Rectal smooth muscle tissue (tissue), 1 donor: ENCODE data around the gene CLMP.
"Not testable (repeated sequence)": the region's sequence is repeated elsewhere in the genome, so short reads cannot be mapped to it uniquely, and the experiment has no call there.

Source experiments
- H3K27ac ChIP-seq: one replicate; pipeline ENCODE4 v1.7.0; 2013; ENCODE audit warnings: low read depth, low read length, inconsistent platforms
- H3K27me3 ChIP-seq: one replicate; pipeline ENCODE4 v1.7.0; 2013; ENCODE audit warnings: low read length; ENCODE audit not compliant: control insufficient read depth, insufficient read depth
- H3K36me3 ChIP-seq: one replicate; pipeline ENCODE4 v1.7.0; 2013; ENCODE audit warnings: low read length; ENCODE audit not compliant: control insufficient read depth, insufficient read depth
- H3K4me1 ChIP-seq: one replicate; pipeline ENCODE4 v1.7.0; 2013; ENCODE audit warnings: low read length; ENCODE audit not compliant: control insufficient read depth, insufficient read depth
- H3K4me3 ChIP-seq: one replicate; pipeline ENCODE4 v1.7.0; 2013; ENCODE audit warnings: low read length
- H3K9ac ChIP-seq: one replicate; pipeline ENCODE4 v1.7.0; 2013; ENCODE audit warnings: low read length

The CLMP gene

DNA sequence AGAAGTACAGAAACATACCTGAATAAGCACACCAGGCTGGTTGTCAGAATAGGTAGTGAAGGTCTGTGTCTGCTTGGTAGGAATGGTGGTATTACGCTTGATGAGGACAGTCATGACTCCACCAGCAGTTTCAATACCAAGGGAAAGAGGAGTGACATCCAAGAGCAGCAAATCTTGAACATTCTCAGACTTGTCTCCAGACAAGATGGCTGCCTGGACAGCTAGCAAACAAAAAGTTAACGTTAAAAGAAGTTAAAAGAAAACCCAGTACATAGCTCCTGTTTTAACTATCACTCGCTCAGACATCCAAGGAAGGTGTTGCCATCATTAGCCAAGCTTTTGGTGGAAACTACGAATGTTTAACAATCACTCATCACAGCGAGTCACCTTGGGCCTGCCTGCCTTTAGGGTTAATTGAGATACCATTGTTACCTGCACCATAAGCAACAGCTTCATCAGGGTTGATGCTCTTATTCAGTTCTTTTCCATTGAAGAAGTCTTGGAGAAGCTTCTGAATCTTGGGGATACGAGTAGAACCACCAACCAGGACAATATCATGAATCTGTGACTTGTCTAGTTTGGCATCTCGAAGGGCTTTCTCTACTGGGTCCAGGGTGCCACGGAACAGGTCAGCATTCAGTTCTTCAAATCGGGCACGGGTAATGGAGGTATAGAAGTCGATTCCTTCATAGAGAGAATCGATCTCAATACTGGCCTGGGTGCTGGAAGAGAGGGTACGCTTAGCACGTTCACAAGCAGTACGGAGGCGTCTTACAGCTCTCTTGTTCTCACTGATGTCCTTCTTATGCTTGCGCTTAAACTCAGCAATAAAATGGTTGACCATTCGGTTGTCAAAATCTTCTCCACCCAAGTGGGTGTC, 135.8 kb downstream of the CLMP start:
- H3K9ac ChIP-seq, H3K27ac ChIP-seq, H3K27me3 ChIP-seq: not testable (repeated sequence)
- peak overlapping the region; percentile 95 for H3K4me3 ChIP-seq
- peaks cover 30% of the 10 kb centered on the region for H3K4me1 ChIP-seq
- H3K36me3 ChIP-seq = peaks cover 50% of the 10 kb centered on the region

DNA sequence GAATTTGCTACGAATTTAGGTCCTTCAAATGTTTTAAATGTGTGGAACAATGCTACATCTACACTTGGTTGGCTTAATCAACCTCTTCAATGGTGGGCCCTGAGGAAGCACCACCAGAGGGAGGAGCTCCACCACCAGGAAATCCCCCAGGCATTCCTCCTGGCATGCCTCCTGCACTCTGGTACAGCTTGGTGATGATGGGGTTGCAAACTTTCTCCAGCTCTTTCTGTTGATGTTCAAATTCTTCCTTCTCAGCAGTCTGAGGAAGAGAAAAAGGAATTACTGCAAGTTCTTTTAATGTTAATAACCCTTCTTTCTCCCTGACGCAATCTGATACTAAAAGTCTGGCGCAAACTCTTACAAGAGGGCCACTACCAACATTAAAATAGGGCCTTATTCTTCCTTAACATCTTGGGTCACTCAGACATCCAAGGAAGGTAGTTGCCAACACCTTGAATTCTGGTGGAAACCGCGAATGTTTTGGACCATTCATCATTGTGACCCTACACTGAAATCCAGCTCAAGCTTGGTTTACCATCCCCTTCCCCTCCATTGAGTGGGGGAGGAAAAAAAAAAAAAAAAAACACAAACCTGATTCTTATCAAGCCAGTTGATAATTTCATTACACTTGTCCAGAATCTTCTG, 137.3 kb downstream of the CLMP start:
- Histone ChIP-seq H3K36me3 (peaks cover 52% of the 10 kb centered on the region), H3K27me3 (no peaks in the 10 kb centered on the region), H3K27ac (no peak overlapping the region), H3K4me1 (peaks cover 18% of the 10 kb centered on the region), H3K9ac (no peak overlapping the region), H3K4me3 (no peak overlapping the region)

DNA sequence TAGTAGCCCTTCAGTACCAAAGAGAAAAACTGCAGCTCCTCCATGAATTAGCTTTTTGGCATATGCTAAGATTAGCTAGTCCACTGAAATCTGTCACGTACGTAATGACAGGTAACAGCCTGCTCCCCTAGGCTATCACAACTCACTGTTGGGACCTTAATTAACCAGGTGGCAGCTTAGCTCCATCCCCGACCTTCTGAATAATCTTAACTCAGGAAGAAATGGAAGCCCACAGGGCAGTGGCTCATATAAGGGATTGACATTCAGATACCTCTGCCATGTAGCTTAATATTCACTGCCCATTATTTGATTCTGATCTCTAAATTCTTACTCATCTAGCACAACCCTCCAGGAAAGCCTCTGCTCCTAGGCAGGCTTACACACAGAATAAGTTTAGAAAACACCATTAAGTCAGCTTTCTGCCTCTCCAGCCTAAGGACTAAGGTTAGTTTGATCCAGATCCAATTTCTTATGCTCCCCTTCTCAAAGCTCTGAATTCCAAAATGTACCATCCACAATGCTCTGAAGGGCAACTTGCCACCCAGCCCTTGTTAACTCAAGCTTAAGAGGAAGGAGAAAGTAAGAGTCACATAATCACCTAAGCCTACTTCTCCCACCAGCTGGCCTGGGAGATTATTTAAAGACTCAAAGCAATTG, 138.1 kb downstream of the CLMP start:
- Histone ChIP-seq H3K4me1 (peaks cover 18% of the 10 kb centered on the region), H3K9ac (no peak overlapping the region), H3K27ac (no peak overlapping the region), H3K4me3 (no peak overlapping the region), H3K36me3 (peaks cover 52% of the 10 kb centered on the region), H3K27me3 (no peaks in the 10 kb centered on the region)

- peaks cover 15% of the 10 kb centered on the region for H3K4me1 ChIP-seq
- H3K27me3 ChIP-seq = no peaks in the 10 kb centered on the region
- no peak overlapping the region for H3K9ac ChIP-seq
- H3K36me3 ChIP-seq = peaks cover 47% of the 10 kb centered on the region
- H3K4me3 ChIP-seq = no peak overlapping the region
- no peak overlapping the region for H3K27ac ChIP-seq
Observed at GRCh38 chr11:123055191-123055901, 139.7 kb downstream of the CLMP start.

- no peaks in the 10 kb centered on the region for H3K27me3 ChIP-seq
- H3K4me3 ChIP-seq = no peak overlapping the region
- no peak overlapping the region for H3K9ac ChIP-seq
- H3K27ac ChIP-seq = no peak overlapping the region
- peaks cover 13% of the 10 kb centered on the region for H3K4me1 ChIP-seq
- peaks cover 42% of the 10 kb centered on the region for H3K36me3 ChIP-seq
Observed at GRCh38 chr11:123054301-123055065, 140.6 kb downstream of the CLMP start.

GRCh38 chr11:123052901-123053721, 141.9 kb downstream of the CLMP start:
- Histone ChIP-seq H3K4me1 (peaks cover 7% of the 10 kb centered on the region), H3K27ac (no peak overlapping the region), H3K27me3 (no peaks in the 10 kb centered on the region), H3K4me3 (no peak overlapping the region), H3K9ac (no peak overlapping the region), H3K36me3 (peaks cover 30% of the 10 kb centered on the region)

- H3K9ac ChIP-seq = no peak overlapping the region
- H3K4me1 ChIP-seq = no peaks in the 10 kb centered on the region
- no peaks in the 10 kb centered on the region for H3K27me3 ChIP-seq
- H3K36me3 ChIP-seq = peaks cover 17% of the 10 kb centered on the region
- no peak overlapping the region for H3K4me3 ChIP-seq
- H3K27ac ChIP-seq = no peak overlapping the region
Observed at GRCh38 chr11:123051634-123052033, 143.4 kb downstream of the CLMP start.

DNA sequence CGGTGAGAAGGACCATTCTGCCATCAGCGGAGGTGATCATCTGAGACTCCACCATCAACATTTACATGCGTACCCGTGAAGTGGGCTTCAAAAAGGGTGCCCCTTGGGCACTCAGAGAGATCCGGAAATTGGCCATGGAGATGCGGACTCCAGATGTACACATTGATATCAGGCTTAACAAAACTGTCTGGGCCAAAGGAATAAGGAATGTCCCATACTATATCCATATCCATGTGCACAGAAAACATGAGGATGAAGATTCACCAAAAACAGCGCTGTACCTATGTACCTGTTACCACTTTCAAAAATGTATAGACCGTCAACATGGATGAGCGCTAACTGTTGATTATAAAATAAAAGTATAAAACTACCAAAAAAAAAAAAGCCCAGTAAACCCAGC, 143.9 kb downstream of the CLMP start:
- Histone ChIP-seq H3K27ac (no peak overlapping the region), H3K27me3 (no peaks in the 10 kb centered on the region), H3K4me3 (no peak overlapping the region), H3K9ac (no peak overlapping the region), H3K4me1 (no peaks in the 10 kb centered on the region), H3K36me3 (peaks cover 12% of the 10 kb centered on the region)

DNA sequence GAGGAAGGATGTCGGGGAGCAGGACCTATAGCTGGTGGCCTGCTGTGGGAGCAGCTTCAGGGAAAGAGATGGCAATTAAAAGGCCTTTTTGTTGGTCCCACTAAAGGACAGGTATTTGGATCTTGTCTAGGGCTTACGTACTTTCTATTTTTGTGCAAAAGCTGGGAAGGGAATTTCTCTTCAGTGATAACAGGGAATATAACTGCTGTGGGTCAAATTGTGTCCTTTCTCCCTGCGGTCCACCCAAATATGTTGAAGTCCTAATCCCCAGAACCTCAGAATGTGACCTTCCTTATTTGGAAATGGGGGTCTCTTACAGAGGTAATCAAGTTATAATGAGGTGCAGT, 147.1 kb downstream of the CLMP start:
- no peaks in the 10 kb centered on the region for H3K27me3 ChIP-seq
- H3K36me3 ChIP-seq = no peaks in the 10 kb centered on the region
- H3K4me3 ChIP-seq = no peak overlapping the region
- no peak overlapping the region for H3K27ac ChIP-seq
- no peak overlapping the region for H3K9ac ChIP-seq
- H3K4me1 ChIP-seq = no peaks in the 10 kb centered on the region

- H3K27me3 ChIP-seq = no peaks in the 10 kb centered on the region
- no peak overlapping the region for H3K4me3 ChIP-seq
- H3K4me1 ChIP-seq = no peaks in the 10 kb centered on the region
- H3K36me3 ChIP-seq = no peaks in the 10 kb centered on the region
- H3K27ac ChIP-seq = no peak overlapping the region
- H3K9ac ChIP-seq = no peak overlapping the region
Observed at GRCh38 chr11:123047266-123047946, 147.6 kb downstream of the CLMP start.
